OCI-LY3 (cell line): ENCODE measurements around the gene ATP2C2.

ENCODE experiments used
- EZH2phosphoT487 ChIP-seq: fragments of 200-600 bp; shearing (Covaris generic); IDR thresholded peaks from 2 replicates; pipeline ENCODE4 v1.6.1; 2018; ENCODE audit warnings: antibody characterized with exemption, mixed run types, low read depth
- TF ChIP-seq, protein P1 (sequence below): fragments of 200-600, 300-600 bp; sonication (generic); IDR thresholded peaks from 2 replicates; pipeline ENCODE4 v1.5.1; 2014; ENCODE audit warnings: antibody characterized with exemption, low read length, low read depth

DNA sequence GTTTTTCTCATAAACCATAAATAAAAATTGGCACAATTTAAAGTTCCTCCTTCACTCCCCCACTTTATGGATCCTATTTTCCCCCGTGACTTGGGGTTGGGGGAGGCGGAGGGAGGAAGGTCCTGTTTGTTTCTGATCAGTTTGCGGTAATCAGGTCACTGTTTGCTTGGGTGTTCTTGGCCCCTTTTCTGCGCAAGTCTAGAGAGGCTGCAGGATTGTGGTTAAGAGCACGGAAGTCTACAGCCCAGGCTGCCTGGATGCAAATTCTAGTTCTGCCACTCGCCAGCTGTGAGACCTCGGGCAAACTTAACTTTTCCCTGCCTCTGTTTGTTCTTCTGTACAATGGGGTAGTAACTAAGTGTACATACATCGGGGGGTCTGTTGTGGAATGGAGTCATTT is 12.1 kb downstream of the ATP2C2 start:
- TF ChIP-seq, protein P1, sequence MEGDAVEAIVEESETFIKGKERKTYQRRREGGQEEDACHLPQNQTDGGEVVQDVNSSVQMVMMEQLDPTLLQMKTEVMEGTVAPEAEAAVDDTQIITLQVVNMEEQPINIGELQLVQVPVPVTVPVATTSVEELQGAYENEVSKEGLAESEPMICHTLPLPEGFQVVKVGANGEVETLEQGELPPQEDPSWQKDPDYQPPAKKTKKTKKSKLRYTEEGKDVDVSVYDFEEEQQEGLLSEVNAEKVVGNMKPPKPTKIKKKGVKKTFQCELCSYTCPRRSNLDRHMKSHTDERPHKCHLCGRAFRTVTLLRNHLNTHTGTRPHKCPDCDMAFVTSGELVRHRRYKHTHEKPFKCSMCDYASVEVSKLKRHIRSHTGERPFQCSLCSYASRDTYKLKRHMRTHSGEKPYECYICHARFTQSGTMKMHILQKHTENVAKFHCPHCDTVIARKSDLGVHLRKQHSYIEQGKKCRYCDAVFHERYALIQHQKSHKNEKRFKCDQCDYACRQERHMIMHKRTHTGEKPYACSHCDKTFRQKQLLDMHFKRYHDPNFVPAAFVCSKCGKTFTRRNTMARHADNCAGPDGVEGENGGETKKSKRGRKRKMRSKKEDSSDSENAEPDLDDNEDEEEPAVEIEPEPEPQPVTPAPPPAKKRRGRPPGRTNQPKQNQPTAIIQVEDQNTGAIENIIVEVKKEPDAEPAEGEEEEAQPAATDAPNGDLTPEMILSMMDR: no peak
- TF ChIP-seq EZH2phosphoT487: no peak
